Mucosa of descending colon (tissue), 3 donors: ENCODE measurements around the gene CACNG3. TPM values are rescaled to one million over a fixed set of nuclear protein-coding genes. Genes with fewer than 3 reads are reported as not detected.

Source experiments
- ATAC-seq: fragments of 200-7000 bp; cut with Tn5 transposase; one replicate; pipeline ENCODE4 v1.9.1; 2020; ENCODE audit warnings: mild to moderate bottlenecking, moderate library complexity
- DNase-seq, 3 donors: peaks; one replicate each; pipeline ENCODE4 v3.0.0-alpha.2; 2020
- H3K36me3 ChIP-seq: fragments of 200-600 bp; one replicate; pipeline ENCODE4 v1.8.0; 2021; ENCODE audit warnings: low read depth, mild to moderate bottlenecking
- H3K4me1 ChIP-seq: fragments of 200-600 bp; one replicate; pipeline ENCODE4 v1.8.0; 2021; ENCODE audit warnings: low read depth, mild to moderate bottlenecking
- H3K4me3 ChIP-seq: fragments of 200-600 bp; one replicate; pipeline ENCODE4 v1.8.0; 2021; ENCODE audit warnings: mild to moderate bottlenecking
- H3K9me3 ChIP-seq: fragments of 200-600 bp; one replicate; pipeline ENCODE4 v1.8.0; 2021; ENCODE audit warnings: mild to moderate bottlenecking
- intact Hi-C, 2 donors: fragments of 100-400 bp; cut with DNase I in 1 of 2; cut with micrococcal nuclease in 1 of 2; formaldehyde crosslinking; loops; one replicate each; pipeline versions ENCODE4 v1.11.0 to v1.11.1; 2022; cut with DNase I, micrococcal nuclease
- total RNA-seq, 3 donors: library from RNA; stranded (reverse); fragmentation: NEBNext Ultra II Directional in 2 of 3; extraction: Animal tissue kit (Norgen Biotek cat#: 25700) in 2 of 3; gene quantifications; one replicate each; pipeline versions ENCODE4 v1.2.1 to v1.2.4, GENCODE V29; 2021 to 2023
- TF ChIP-seq, protein P1 (sequence below): fragments of 200-600 bp; IDR thresholded peaks from one replicate; pipeline ENCODE4 v1.8.0; 2022; ENCODE audit warnings: antibody characterized with exemption, mild to moderate bottlenecking
- donor health status: DM: no; HTN: no; CAD: no; lungs with moderate emphysema.
- donor health status: DM: no; HTN: no; CAD: no.
- donor health status: DM: no; HTN: yes; CAD: no.

CACNG3 gene
- total RNA-seq, 3 donors from 2014 or later: not detected

- Histone ChIP-seq H3K4me1 (no peaks in the 10 kb centered on the region), H3K9me3 (no peaks in the 10 kb centered on the region), H3K36me3 (no peaks in the 10 kb centered on the region), H3K4me3 (no peak overlapping the region)
- TF ChIP-seq, protein P1, sequence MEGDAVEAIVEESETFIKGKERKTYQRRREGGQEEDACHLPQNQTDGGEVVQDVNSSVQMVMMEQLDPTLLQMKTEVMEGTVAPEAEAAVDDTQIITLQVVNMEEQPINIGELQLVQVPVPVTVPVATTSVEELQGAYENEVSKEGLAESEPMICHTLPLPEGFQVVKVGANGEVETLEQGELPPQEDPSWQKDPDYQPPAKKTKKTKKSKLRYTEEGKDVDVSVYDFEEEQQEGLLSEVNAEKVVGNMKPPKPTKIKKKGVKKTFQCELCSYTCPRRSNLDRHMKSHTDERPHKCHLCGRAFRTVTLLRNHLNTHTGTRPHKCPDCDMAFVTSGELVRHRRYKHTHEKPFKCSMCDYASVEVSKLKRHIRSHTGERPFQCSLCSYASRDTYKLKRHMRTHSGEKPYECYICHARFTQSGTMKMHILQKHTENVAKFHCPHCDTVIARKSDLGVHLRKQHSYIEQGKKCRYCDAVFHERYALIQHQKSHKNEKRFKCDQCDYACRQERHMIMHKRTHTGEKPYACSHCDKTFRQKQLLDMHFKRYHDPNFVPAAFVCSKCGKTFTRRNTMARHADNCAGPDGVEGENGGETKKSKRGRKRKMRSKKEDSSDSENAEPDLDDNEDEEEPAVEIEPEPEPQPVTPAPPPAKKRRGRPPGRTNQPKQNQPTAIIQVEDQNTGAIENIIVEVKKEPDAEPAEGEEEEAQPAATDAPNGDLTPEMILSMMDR: no peak
- intact Hi-C loops: no loop called here
- ATAC-seq (no peak), DNase-seq (no peak)
Measured at GRCh38 chr16:24367186-24367710, 111.1 kb downstream of the CACNG3 start.

- ATAC-seq (no peak), DNase-seq (no peak)
- peaks cover 7% of the 10 kb centered on the region for H3K9me3 ChIP-seq
- TF ChIP-seq, protein P1: no peak
- intact Hi-C loops: no loop called here
- no peak overlapping the region for H3K4me3 ChIP-seq
- no peaks in the 10 kb centered on the region for H3K4me1 ChIP-seq
- no peaks in the 10 kb centered on the region for H3K36me3 ChIP-seq
Measured at GRCh38 chr16:24372824-24373223, 116.7 kb downstream of the CACNG3 start.

DNA sequence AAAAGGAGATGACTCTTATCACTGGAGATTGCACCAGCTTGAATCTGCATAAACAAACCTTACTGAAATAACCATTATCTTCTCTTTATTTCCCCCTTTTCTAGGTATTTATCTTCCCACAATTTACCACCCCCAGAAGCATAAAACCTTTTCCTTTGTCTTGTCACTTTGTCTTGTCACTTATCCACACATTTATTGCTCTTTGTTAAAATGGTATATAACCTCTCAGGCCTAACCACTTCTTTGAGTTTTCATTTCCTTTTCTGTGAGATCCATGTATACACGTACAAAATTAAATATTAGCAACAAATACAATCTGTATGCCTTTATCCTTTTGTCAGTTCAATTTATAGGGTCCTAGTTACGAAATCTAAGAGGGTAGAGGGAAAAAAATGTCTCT lies 122.9 kb downstream of the CACNG3 start:
- Histone ChIP-seq H3K4me1 (no peaks in the 10 kb centered on the region), H3K36me3 (no peaks in the 10 kb centered on the region), H3K9me3 (peaks cover 39% of the 10 kb centered on the region), H3K4me3 (no peak overlapping the region)
- ATAC-seq (no peak), DNase-seq (no peak)
- TF ChIP-seq, protein P1: no peak
- intact Hi-C loops: no loop called here

DNA sequence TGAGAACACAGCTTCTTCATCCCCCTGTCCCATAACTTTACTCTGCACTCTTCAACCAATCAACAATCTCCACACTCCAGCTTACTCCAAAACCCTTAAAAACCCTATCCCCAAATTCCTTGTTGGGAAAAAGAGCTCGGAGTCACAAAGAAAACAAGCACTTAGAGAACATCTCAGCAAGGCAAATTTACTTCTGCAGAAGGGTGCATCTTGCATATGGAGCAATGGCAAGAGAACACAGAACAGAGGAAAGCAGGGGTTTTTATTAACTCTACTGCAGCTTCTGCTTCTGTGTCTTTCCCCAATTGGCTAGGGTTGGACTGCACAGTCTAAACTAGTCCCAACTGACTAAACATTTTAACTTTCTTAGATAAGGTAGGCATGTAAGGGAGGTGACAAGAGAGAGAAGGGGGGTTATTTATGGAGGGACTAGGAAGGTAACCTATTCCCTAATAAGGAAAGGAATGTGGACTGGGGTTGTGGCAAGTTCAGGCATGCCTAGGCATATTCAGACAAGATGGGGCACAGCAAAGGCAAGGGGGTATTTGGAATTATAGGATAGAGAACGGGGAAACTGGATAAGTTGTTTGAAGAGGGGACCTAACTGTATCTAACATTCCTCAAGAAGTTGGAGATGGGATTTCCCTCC lies 125.5 kb downstream of the CACNG3 start:
- no peaks in the 10 kb centered on the region for H3K4me1 ChIP-seq
- no peak for ATAC-seq
- TF ChIP-seq, protein P1: no peak

GRCh38 chr16:24382762-24383407 lies 126.8 kb downstream of the CACNG3 start:
- H3K4me3 ChIP-seq: no peak overlapping the region
- DNase-seq (no peak), ATAC-seq (no peak)
- TF ChIP-seq, protein P1: no peak
- H3K9me3 ChIP-seq: peaks cover 32% of the 10 kb centered on the region
- intact Hi-C loops: no loop called here
- no peaks in the 10 kb centered on the region for H3K36me3 ChIP-seq
- no peaks in the 10 kb centered on the region for H3K4me1 ChIP-seq

More for the DNA sequence above, 125.5 kb downstream of the CACNG3 start:
- H3K4me3 ChIP-seq: no peak overlapping the region
- H3K36me3 ChIP-seq: no peaks in the 10 kb centered on the region
- H3K9me3 ChIP-seq: peaks cover 39% of the 10 kb centered on the region
- intact Hi-C loops: no loop called here
- DNase-seq: no peak
